IgD-negative memory B cell (primary cell): ENCODE measurements around the gene CFAP97D1. TPM values are rescaled to one million over a fixed set of nuclear protein-coding genes. Genes with fewer than 3 reads are reported as not detected.

Experiments
- polyA plus RNA-seq: library from polyadenylated mRNA; unstranded; fragments of 300-500 nt; fragmentation: Illumina TruSeq; gene quantifications from one replicate; pipeline ENCODE4 v1.2.3, GENCODE V29; 2021

Gene CFAP97D1
- polyA plus RNA-seq, 1 donor from 2014 or later, result not detected

Other genes with a start within 250 kb of the CFAP97D1 start
- gene ETV4, start 234.1 kb upstream of the CFAP97D1 start, polyA plus RNA-seq, result not detected
- gene MEOX1, start 118.5 kb upstream of the CFAP97D1 start, polyA plus RNA-seq, result not detected
- gene SOST, start 21.6 kb upstream of the CFAP97D1 start, polyA plus RNA-seq, result not detected
- 10.5 TPM for gene DUSP3, start 1.5 kb upstream of the CFAP97D1 start, polyA plus RNA-seq
- gene MPP3, start 52.7 kb downstream of the CFAP97D1 start, polyA plus RNA-seq, result not detected
- not detected for gene CD300LG, start 66.7 kb downstream of the CFAP97D1 start, polyA plus RNA-seq
- gene MPP2, start 127.1 kb downstream of the CFAP97D1 start, polyA plus RNA-seq, result 0.18 TPM
- not detected for gene PPY, start 162.0 kb downstream of the CFAP97D1 start, polyA plus RNA-seq
- gene PYY, start 173.5 kb downstream of the CFAP97D1 start, polyA plus RNA-seq, result not detected
- 0.64 TPM for gene NAGS, start 224.2 kb downstream of the CFAP97D1 start, polyA plus RNA-seq
- 24.6 TPM for gene TMEM101, start 234.5 kb downstream of the CFAP97D1 start, polyA plus RNA-seq